GM12878 (cell line): Measurements from ENCODE around the gene CDK5R2. TPM values are rescaled to one million over a fixed set of nuclear protein-coding genes. Genes with fewer than 3 reads are reported as not detected.

Experiments
- ATAC-seq: fragments of 200-7000 bp; cut with Tn5 transposase; 3 replicates; pipeline ENCODE4 v1.9.1; 2020; ENCODE audit warnings: mild to moderate bottlenecking, moderate library complexity
- BruUV-seq: library from RNA; stranded (reverse); fragments of 400-500 nt; replicated peaks from 2 replicates; lab custom pipeline; 2021; lab: Mats Ljungman, UMichigan
- CTCF ChIA-PET: fragments of 300-600 bp; sonication (Branson Sonifier 250); formaldehyde crosslinking; extraction: SDS; loops from one replicate; lab custom pipeline; 2021; ENCODE audit warnings: inconsistent platforms; lab: Yijun Ruan, JAX
- POLR2A ChIA-PET: fragments of 350-600 bp; formaldehyde crosslinking; extraction: SDS; loops from one replicate; lab custom pipeline; 2021; ENCODE audit warnings: inconsistent platforms; lab: Charles Lee
- RAD21 ChIA-PET: fragments of 300-600 bp; sonication (Branson Sonifier 250); formaldehyde crosslinking; loops from one replicate; lab custom pipeline; 2023; ENCODE audit warnings: antibody characterized with exemption; ENCODE audit not compliant: unreplicated experiment; lab: Charles Lee
- SMC1A ChIA-PET: fragments of 300-600 bp; sonication (Branson Sonifier 250); formaldehyde crosslinking; loops from one replicate; lab custom pipeline; 2023; ENCODE audit not compliant: unreplicated experiment, uncharacterized antibody; lab: Charles Lee
- DNase-seq: peaks from one replicate; pipeline ENCODE4 v3.0.0-alpha.2; 2011; ENCODE audit warnings: low read depth, low spot score
- FAIRE-seq: peaks from 3 replicates; lab custom pipeline; 2011; peaks lifted over from hg19 to GRCh38; lab: Jason Lieb, UNC
- H2AFZ ChIP-seq: 2 replicates; pipeline ENCODE4 v1.6.0; 2011; ENCODE audit warnings: low read depth, low read length, control low read depth; ENCODE audit not compliant: control insufficient read depth
- H3K27ac ChIP-seq: 2 replicates; pipeline ENCODE4 v1.5.1; 2011; ENCODE audit warnings: control low read depth; ENCODE audit not compliant: control insufficient read depth, insufficient read depth
- H3K27me3 ChIP-seq, 2 experiments: replicated peaks in 1 of 2; 2 replicates each; pipeline versions ENCODE4 v1.6.0 to v1.6.1; 2011; ENCODE audit warnings: low read length in 1 of 2; ENCODE audit not compliant: control insufficient read depth in 2 of 2, insufficient read depth in 2 of 2
- H3K36me3 ChIP-seq, 2 experiments: 2 replicates each; pipeline ENCODE4 v1.5.1; 2011; ENCODE audit warnings: low read length in 1 of 2; ENCODE audit not compliant: control insufficient read depth in 2 of 2, insufficient read depth in 2 of 2
- H3K4me1 ChIP-seq: 2 replicates; pipeline ENCODE4 v1.6.1; 2011; ENCODE audit warnings: mild to moderate bottlenecking, low read length, moderate library complexity, mixed read lengths; ENCODE audit not compliant: control insufficient read depth, insufficient read depth
- H3K4me2 ChIP-seq: 2 replicates; pipeline ENCODE4 v1.6.0; 2011; ENCODE audit warnings: control low read depth; ENCODE audit not compliant: control insufficient read depth, insufficient read depth
- H3K4me3 ChIP-seq: fragments of 200-600 bp; sonication (generic); 2 replicates; pipeline ENCODE4 v1.5.1; 2016
- H3K79me2 ChIP-seq: 2 replicates; pipeline ENCODE4 v1.6.0; 2011; ENCODE audit warnings: low read length; ENCODE audit not compliant: control insufficient read depth, insufficient read depth
- H3K9ac ChIP-seq: 2 replicates; pipeline ENCODE4 v1.8.0; 2011; ENCODE audit warnings: low read length, control low read depth, mixed read lengths; ENCODE audit not compliant: control insufficient read depth, insufficient read depth
- H3K9me3 ChIP-seq: replicated peaks from 3 replicates; pipeline ENCODE4 v1.5.1; 2011; ENCODE audit warnings: mild to moderate bottlenecking, low read length; ENCODE audit not compliant: control insufficient read depth, insufficient read depth
- H4K20me1 ChIP-seq: 2 replicates; pipeline ENCODE4 v1.6.0; 2011; ENCODE audit not compliant: control insufficient read depth, insufficient read depth
- CTCF ChIP-seq, 3 experiments: IDR thresholded peaks in 2 of 3; conservative IDR thresholded peaks in 1 of 3; 2 replicates each; pipeline ENCODE4 v1.5.1; 2011; ENCODE audit warnings: low read depth in 3 of 3, low read length in 3 of 3, mild to moderate bottlenecking in 3 of 3, control low read depth in 2 of 3, moderate library complexity in 2 of 3, inconsistent platforms in 1 of 3, mixed read lengths in 1 of 3; ENCODE audit not compliant: control insufficient read depth in 2 of 3, insufficient read depth in 1 of 3; ENCODE audit errors: extremely low read depth in 1 of 3
- E2F8 ChIP-seq: fragments of 450-650 bp; IDR thresholded peaks from 2 replicates; pipeline ENCODE4 v1.6.1; 2018; ENCODE audit warnings: mild to moderate bottlenecking, low read depth, moderate library complexity; ENCODE audit not compliant: partially characterized antibody
- MEF2B ChIP-seq: fragments of 450-650 bp; IDR thresholded peaks from 2 replicates; pipeline ENCODE4 v1.6.1; 2018; ENCODE audit warnings: mild to moderate bottlenecking, moderate library complexity; ENCODE audit not compliant: partially characterized antibody, poor library complexity, severe bottlenecking
- NR2C1 ChIP-seq: fragments of 450-650 bp; IDR thresholded peaks from 2 replicates; pipeline ENCODE4 v1.6.1; 2017; ENCODE audit warnings: antibody characterized with exemption, mild to moderate bottlenecking, moderate library complexity
- PKNOX1 ChIP-seq: fragments of 450-650 bp; IDR thresholded peaks from 2 replicates; pipeline ENCODE4 v1.6.1; 2016; ENCODE audit warnings: mild to moderate bottlenecking
- RELB ChIP-seq: fragments of 450-650 bp; IDR thresholded peaks from 2 replicates; pipeline ENCODE4 v1.6.1; 2017; ENCODE audit warnings: low read depth, mild to moderate bottlenecking, moderate library complexity
- SMAD5 ChIP-seq: IDR thresholded peaks from 2 replicates; pipeline ENCODE4 v1.6.1; 2016; ENCODE audit warnings: antibody characterized with exemption, low read depth
- TAF1 ChIP-seq: IDR thresholded peaks from 2 replicates; pipeline ENCODE4 v1.6.1; 2011; ENCODE audit warnings: mild to moderate bottlenecking, low read depth, low read length, borderline replicate concordance
- ZZZ3 ChIP-seq: IDR thresholded peaks from 2 replicates; pipeline ENCODE4 v1.6.1; 2011; ENCODE audit warnings: low read depth; ENCODE audit not compliant: control insufficient read depth, insufficient read length
- WGBS: methylation state at CpG from one replicate; pipeline ENCODE4 v1.1.6; 2016; ENCODE audit warnings: low lambda C conversion rate; ENCODE audit not compliant: insufficient replicate concordance, insufficient coverage; ENCODE audit errors: missing lambda C conversion rate; 5-methylcytosine and 5-hydroxymethylcytosine counted together
- in situ Hi-C: fragments of 300-500 bp; cut with MboI; formaldehyde crosslinking; loops from 9 replicates; pipeline ENCODE4 v1.14.3; 2018; ENCODE audit warnings: mixed read lengths
- intact Hi-C: fragments of 100-400 bp; cut with micrococcal nuclease; formaldehyde crosslinking; loops from one replicate; pipeline ENCODE4 v1.14.2; 2022; ENCODE audit not compliant: unreplicated experiment
- polyA plus RNA-seq, 11 experiments: library from polyadenylated mRNA; depleted of rRNA in 4 of 11; unstranded in 6 of 11; stranded (reverse) in 5 of 11; fragments of >200 nt; fragmentation: Nextera tagmentation in 4 of 11; fragmentation: Illumina TruSeq in 1 of 11; extraction: Ambion mirVana in 4 of 11; extraction: Trizol in 1 of 11; gene quantifications; 1 replicate in 1 of 11; 2 replicates in 10 of 11; pipeline versions ENCODE4 v1.2.1 to v1.2.3, GENCODE V29; 2011 to 2016; ENCODE audit warnings: inconsistent platforms in 2 of 11, missing spikeins in 2 of 11, low read depth in 1 of 11
- total RNA-seq, 4 experiments: library from RNA; depleted of rRNA in 3 of 4; stranded (reverse); fragments of >200 nt in 3 of 4; fragmentation: Illumina TruSeq in 1 of 4; extraction: Trizol in 1 of 4; gene quantifications; 2 replicates each; pipeline versions ENCODE4 v1.2.1 to v1.2.3, GENCODE V29; 2013 to 2021

The CDK5R2 gene
- total and polyA plus RNA-seq, 10 of the 15 experiments (the other 5 are each of a cell fraction or from before 2014, with no cell fraction given): not detected

- in situ Hi-C loops (no loop called here), intact Hi-C loops (loop anchor here (2.0 kb wide), 1 partner anchor 150 kb away; no protein-coding TSS in a partner anchor)
- H3K27me3 ChIP-seq: peaks cover 9 to 19% of the 10 kb centered on the region in 2 experiments
- BruUV-seq: no TSS peak
- TF ChIP-seq CTCF (IDR thresholded peaks at IDR 0.05 in 2 of 3, conservative IDR thresholded peaks at IDR 0.05 in 1 of 3; ENCODE audit: control insufficient read depth in 2 of 3, extremely low read depth in 1 of 3, insufficient read depth in 1 of 3, low read depth in 3 of 3, low read length in 3 of 3): 0 out of 6 replicates have a peak, but pooled peaks of 1 of the 3 experiments have one; percentile 5
- no peak for TF ChIP-seq PKNOX1
- no peaks in the 10 kb centered on the region for H3K79me2 ChIP-seq
- ChIA-PET SMC1A (no interaction called here), POLR2A (no interaction called here), CTCF (interaction anchor here (2.0 kb wide), 1 partner anchor 23 kb away, joined by 12 read pairs; no protein-coding TSS in a partner anchor), RAD21 (no interaction called here)
- ATAC-seq (no peak; the same call in 1 of the 3 replicates), FAIRE-seq (no peak), DNase-seq (no peak)
- H3K36me3 ChIP-seq: no peaks in the 10 kb centered on the region
- H3K27ac ChIP-seq: no peak overlapping the region
- H3K9ac ChIP-seq: no peak overlapping the region
- H3K4me2 ChIP-seq: no peak overlapping the region
- no peak overlapping the region for H3K4me3 ChIP-seq
- WGBS: 30% methylated on average over 20 of the region's 20 CpGs
- H3K4me1 ChIP-seq: no peaks in the 10 kb centered on the region
- H4K20me1 ChIP-seq: no peaks in the 10 kb centered on the region
- H3K9me3 ChIP-seq: no peaks in the 10 kb centered on the region
- H2AFZ ChIP-seq: no peak overlapping the region
Measured at GRCh38 chr2:219003267-219003634, 43.8 kb downstream of the CDK5R2 start.

- Histone ChIP-seq H3K4me2 (no peak overlapping the region), H3K27me3 (peaks cover 9 to 19% of the 10 kb centered on the region in 2 experiments), H3K4me3 (no peak overlapping the region), H3K79me2 (no peaks in the 10 kb centered on the region), H3K9me3 (no peaks in the 10 kb centered on the region), H3K27ac (no peak overlapping the region), H3K4me1 (no peaks in the 10 kb centered on the region), H3K36me3 (no peaks in the 10 kb centered on the region), H2AFZ (no peak overlapping the region), H4K20me1 (no peaks in the 10 kb centered on the region), H3K9ac (no peak overlapping the region)
- intact Hi-C loops: loop anchor here (2.0 kb wide), 1 partner anchor 151 kb away; no protein-coding TSS in a partner anchor
- FAIRE-seq: no peak
- 0% methylated on average over 1 of the region's 3 CpGs for WGBS
- ChIA-PET SMC1A (no interaction called here), POLR2A (no interaction called here), CTCF (no interaction called here)
- in situ Hi-C loops: no loop called here
- no peak for ATAC-seq
- BruUV-seq: no TSS peak
- no peak for TF ChIP-seq SMAD5
- TF ChIP-seq NR2C1: no peak
- TF ChIP-seq MEF2B: no peak
- no peak for TF ChIP-seq TAF1
- no peak for TF ChIP-seq RELB
- TF ChIP-seq E2F8: no peak
- no peak for TF ChIP-seq ZZZ3
- TF ChIP-seq, all 136 proteins: peak for 0
- RAD21 ChIA-PET: no interaction called here
- no peak for DNase-seq
Measured at GRCh38 chr2:219003979-219004378, 44.5 kb downstream of the CDK5R2 start.
